IPS-18a (cell line): ENCODE measurements around the gene PWWP2B.
"Not testable (repeated sequence)": the region's sequence is repeated elsewhere in the genome, so short reads cannot be mapped to it uniquely, and the experiment has no call there.

Source experiments
- H3K27ac ChIP-seq: one replicate; pipeline ENCODE4 v1.5.1; 2013; ENCODE audit warnings: low read length
- H3K27me3 ChIP-seq: one replicate; pipeline ENCODE4 v1.6.1; 2013; ENCODE audit warnings: mild to moderate bottlenecking, low read length; ENCODE audit not compliant: control insufficient read depth, insufficient read depth
- H3K36me3 ChIP-seq: one replicate; pipeline ENCODE4 v1.6.1; 2013; ENCODE audit warnings: low read depth, low read length; ENCODE audit not compliant: control insufficient read depth
- H3K4me1 ChIP-seq: one replicate; pipeline ENCODE4 v1.6.1; 2013; ENCODE audit warnings: low read depth, low read length; ENCODE audit not compliant: control insufficient read depth
- H3K4me3 ChIP-seq: one replicate; pipeline ENCODE4 v1.5.1; 2013; ENCODE audit warnings: low read length
- H3K9ac ChIP-seq: one replicate; pipeline ENCODE4 v1.6.1; 2013; ENCODE audit warnings: mild to moderate bottlenecking, low read length, moderate library complexity
- H3K9me3 ChIP-seq: one replicate; pipeline ENCODE4 v1.6.1; 2013; ENCODE audit warnings: low read depth, low read length; ENCODE audit not compliant: control insufficient read depth

Gene PWWP2B

DNA sequence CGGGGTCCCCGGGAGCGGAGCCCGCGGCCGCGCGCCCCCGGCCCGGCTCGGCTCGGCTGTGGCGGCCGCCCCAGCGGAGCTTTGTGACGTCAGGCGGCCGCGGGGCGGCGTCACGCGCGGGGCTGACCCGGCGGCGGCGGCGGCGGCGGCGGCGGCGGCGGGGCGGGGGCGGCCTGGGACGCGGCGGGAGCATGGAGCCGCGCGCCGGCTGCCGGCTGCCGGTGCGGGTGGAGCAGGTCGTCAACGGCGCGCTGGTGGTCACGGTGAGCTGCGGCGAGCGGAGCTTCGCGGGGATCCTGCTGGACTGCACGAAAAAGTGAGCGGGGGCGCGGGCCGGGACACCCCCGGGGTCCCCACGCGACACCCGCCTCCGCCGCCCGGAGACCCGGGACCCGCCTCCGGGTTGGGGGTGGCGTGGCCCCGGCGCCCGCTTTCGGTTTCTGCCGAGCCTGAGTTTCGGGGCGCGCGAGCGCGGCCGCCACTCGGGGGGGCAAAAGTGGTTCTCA lies at the start of gene PWWP2B:
Gene PWWP2B, plus strand, starts transcription at position 165 of the 506 bp plus-strand sequence. Its CDS starts 27 bp downstream, at position 192.
- Histone ChIP-seq H3K4me3 (peak within 1 kb of the TSS; percentile 38), H3K4me1 (peaks cover 4% of the 10 kb centered on the region), H3K27me3 (peaks cover 19% of the 10 kb centered on the region), H3K9me3 (no peaks in the 10 kb centered on the region), H3K36me3 (no peaks in the 10 kb centered on the region), H3K27ac (no peak within 1 kb of the TSS), H3K9ac (no peak within 1 kb of the TSS)

GRCh38 chr10:132347211-132347930 lies 49.6 kb upstream of the PWWP2B start:
- Histone ChIP-seq H3K9ac (no peak overlapping the region), H3K27ac (no peak overlapping the region), H3K27me3 (no peaks in the 10 kb centered on the region)

DNA sequence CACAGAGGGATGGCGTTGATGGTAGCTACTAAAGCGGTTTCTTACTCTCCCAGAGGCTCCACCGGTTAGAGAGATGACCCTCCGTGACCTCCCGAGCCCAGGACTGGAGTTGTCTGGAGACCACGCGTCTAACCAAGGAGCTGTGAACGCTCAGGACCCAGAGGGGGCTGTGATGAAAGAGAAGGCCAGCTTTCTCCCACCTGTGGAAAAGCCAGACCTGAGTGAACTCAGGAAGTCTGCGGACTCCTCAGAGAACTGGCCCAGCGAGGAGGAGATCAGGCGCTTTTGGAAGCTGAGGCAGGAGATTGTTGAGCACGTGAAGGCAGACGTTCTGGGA lies 49.1 kb upstream of the PWWP2B start:
- H3K36me3 ChIP-seq: no peaks in the 10 kb centered on the region
- no peak overlapping the region for H3K4me3 ChIP-seq
- no peak overlapping the region for H3K27ac ChIP-seq
- H3K9me3 ChIP-seq: no peaks in the 10 kb centered on the region
- H3K4me1 ChIP-seq: no peaks in the 10 kb centered on the region
- no peak overlapping the region for H3K9ac ChIP-seq
- H3K27me3 ChIP-seq: no peaks in the 10 kb centered on the region

More at GRCh38 chr10:132347211-132347930, 49.6 kb upstream of the PWWP2B start:
- Histone ChIP-seq H3K36me3 (no peaks in the 10 kb centered on the region), H3K4me3 (no peak overlapping the region), H3K9me3 (no peaks in the 10 kb centered on the region), H3K4me1 (no peaks in the 10 kb centered on the region)

- no peak overlapping the region for H3K4me3 ChIP-seq
- H3K27me3 ChIP-seq: no peaks in the 10 kb centered on the region
- no peak overlapping the region for H3K9ac ChIP-seq
- H3K4me1 ChIP-seq: no peaks in the 10 kb centered on the region
- H3K9me3 ChIP-seq: no peaks in the 10 kb centered on the region
- H3K36me3 ChIP-seq: no peaks in the 10 kb centered on the region
- H3K27ac ChIP-seq: no peak overlapping the region
Measured at GRCh38 chr10:132349766-132350165, 47.2 kb upstream of the PWWP2B start.

- Histone ChIP-seq H3K4me3 (no peak overlapping the region), H3K4me1 (no peaks in the 10 kb centered on the region), H3K9ac (no peak overlapping the region), H3K9me3 (no peaks in the 10 kb centered on the region), H3K27ac (no peak overlapping the region), H3K27me3 (no peaks in the 10 kb centered on the region), H3K36me3 (no peaks in the 10 kb centered on the region)
Measured at GRCh38 chr10:132350391-132350790, 46.6 kb upstream of the PWWP2B start.

DNA sequence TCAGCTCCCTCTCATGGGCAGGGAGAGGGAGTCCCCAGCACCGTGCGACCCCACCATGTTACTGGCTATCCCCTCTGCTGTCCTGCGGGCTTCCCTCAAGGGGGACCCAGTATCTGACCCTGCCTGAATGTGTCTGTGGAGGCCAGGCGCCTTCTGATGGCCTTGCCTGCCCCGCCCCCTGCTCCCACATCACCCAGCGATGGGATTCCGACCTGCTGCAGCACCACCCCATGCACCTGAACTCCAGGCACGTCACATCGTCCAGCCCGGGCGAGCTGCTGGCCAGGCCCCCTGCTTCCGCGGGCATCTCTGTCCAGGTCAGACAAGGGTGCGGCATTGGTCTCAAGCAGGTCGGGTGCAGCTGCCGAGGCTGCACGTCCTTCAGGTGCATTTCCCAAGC lies 46.1 kb upstream of the PWWP2B start:
- H3K36me3 ChIP-seq: no peaks in the 10 kb centered on the region
- no peaks in the 10 kb centered on the region for H3K9me3 ChIP-seq
- no peak overlapping the region for H3K9ac ChIP-seq
- no peak overlapping the region for H3K4me3 ChIP-seq
- H3K4me1 ChIP-seq: no peaks in the 10 kb centered on the region
- no peaks in the 10 kb centered on the region for H3K27me3 ChIP-seq
- no peak overlapping the region for H3K27ac ChIP-seq

DNA sequence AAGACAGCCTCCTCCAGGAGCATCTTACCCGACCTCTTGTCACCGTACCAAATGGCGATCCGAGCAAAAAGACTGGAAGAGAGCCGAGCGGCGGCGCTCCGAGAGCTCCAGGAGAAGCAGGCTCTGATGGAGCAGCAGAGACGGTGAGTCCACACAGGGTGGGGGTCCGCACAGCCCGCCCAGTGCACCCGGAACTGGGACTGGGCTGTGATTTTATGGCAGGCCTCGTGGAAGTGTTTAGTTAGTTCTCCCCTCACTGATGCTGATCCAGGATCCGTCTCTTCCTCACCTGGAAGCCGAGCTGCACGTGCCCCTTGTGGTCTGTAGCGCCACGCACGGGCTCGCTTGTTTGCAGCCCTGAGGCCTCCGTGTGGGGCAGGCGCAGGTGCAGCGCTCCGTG lies 45.4 kb upstream of the PWWP2B start:
- Histone ChIP-seq H3K27ac (no peak overlapping the region), H3K9me3 (no peaks in the 10 kb centered on the region), H3K27me3 (no peaks in the 10 kb centered on the region), H3K4me1 (no peaks in the 10 kb centered on the region), H3K9ac (no peak overlapping the region), H3K36me3 (no peaks in the 10 kb centered on the region), H3K4me3 (no peak overlapping the region)

DNA sequence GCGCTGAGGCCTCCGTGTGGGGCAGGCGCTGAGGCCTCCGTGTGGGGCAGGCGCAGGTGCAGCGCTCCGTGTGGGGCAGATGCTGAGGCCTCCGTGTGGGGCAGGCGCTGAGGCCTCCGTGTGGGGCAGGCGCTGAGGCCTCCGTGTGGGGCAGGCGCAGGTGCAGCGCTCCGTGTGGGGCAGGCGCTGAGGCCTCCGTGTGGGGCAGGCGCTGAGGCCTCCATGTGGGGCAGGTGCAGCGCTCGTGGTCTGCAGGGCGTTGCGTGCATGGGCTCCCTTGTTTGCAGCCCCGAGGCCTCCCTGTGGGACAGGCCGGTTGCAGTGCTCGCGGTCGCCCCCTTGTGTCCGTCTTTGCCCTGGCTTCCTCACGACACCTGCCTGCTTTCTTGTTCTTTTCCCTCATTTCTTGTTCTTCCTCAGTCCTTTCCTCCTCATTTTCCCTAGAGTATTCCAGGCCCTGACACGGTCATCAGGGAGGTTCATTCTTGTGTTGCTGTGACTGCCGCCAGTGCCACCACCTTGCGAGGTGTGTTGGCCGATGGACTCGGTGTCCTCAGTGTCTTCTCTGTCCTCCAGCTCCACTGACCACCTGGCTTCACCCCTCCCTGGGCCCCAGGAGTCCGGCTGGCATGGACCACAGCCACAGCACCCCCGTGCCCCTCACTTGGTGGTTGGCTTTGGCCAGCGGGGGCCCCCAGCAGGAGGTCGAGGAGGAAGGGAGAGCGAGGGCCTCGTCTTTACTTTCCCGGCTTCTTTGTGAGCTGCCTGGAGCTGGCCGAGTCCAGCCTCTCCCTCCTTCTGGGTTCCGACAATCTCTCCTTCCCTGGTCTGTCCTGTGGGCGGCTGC lies 44.3 kb upstream of the PWWP2B start:
- not testable (repeated sequence) for H3K9ac ChIP-seq, H3K4me1 ChIP-seq, H3K27me3 ChIP-seq, H3K27ac ChIP-seq, H3K9me3 ChIP-seq, H3K36me3 ChIP-seq, H3K4me3 ChIP-seq

DNA sequence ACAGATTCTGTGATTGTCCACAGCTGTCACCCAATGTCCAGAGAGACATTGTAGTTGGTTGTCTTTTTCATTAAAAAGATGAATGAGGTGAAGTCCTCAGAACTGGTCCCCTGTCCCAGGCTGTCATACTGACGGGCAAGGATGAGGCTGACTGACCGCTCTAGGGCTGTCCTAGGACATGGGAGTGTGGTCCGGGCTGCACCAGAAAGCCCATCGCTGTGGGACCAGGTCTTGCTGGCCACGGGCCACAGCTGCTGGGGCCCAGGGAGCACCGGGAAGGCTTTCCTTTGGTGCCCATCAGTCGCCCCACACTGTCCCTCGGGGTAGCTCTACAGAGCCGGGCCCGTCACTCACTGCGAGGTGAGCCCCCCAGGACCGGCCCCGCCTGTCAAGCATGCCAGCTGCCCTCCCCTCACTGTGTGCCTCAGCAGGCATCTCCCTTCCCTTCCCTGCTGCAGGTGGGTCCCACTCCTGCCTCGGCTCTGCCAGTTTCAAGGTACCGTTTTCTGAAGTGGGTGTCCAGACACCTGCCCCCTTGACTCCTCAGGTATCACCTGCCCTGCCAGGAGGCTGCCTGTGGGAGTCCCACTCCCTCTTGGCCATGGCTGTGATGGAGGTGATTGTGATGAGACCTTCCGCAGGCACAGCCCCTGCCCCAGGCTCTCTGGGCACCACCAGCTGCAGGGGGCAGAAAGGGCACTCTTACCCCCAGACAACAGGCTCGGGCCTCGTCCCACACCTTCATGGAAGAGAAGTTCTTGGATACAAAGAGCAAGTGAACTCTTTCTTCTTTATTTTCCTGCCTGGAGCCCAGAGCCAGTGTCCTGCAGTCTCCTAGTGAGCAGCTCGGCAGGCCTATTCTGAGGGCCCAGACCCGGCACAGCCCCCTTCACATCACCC lies 43.3 kb upstream of the PWWP2B start:
- H3K9me3 ChIP-seq: no peaks in the 10 kb centered on the region
- H3K4me1 ChIP-seq: no peaks in the 10 kb centered on the region
- no peak overlapping the region for H3K27ac ChIP-seq
- no peak overlapping the region for H3K4me3 ChIP-seq
- no peaks in the 10 kb centered on the region for H3K36me3 ChIP-seq
- no peak overlapping the region for H3K9ac ChIP-seq
- H3K27me3 ChIP-seq: no peaks in the 10 kb centered on the region

- Histone ChIP-seq H3K9ac (no peak overlapping the region), H3K36me3 (no peaks in the 10 kb centered on the region), H3K27me3 (no peaks in the 10 kb centered on the region), H3K4me1 (no peaks in the 10 kb centered on the region), H3K9me3 (no peaks in the 10 kb centered on the region), H3K27ac (no peak overlapping the region), H3K4me3 (no peak overlapping the region)
Measured at GRCh38 chr10:132354356-132355094, 42.5 kb upstream of the PWWP2B start.

DNA sequence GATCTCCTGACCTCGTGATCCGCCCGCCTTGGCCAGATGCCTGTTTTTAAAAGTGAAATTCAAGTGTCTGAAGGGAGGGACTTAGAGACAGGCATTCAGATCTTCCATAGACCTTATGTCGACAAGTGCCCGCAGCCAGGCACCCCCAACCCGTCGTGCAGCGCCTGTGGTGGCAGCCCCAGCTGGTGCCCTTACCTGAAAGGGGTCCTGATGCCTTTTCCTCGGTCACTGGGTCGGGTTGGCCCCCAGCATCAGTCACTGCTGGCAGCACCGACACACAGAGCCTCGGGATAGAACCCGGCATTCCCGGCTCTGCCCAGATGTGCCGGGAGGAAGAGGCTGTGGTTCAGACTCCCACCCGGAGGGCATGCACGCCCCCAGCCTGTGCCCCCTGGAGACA lies 41.7 kb upstream of the PWWP2B start:
- H3K27ac ChIP-seq: no peak overlapping the region
- no peaks in the 10 kb centered on the region for H3K9me3 ChIP-seq
- no peaks in the 10 kb centered on the region for H3K36me3 ChIP-seq
- no peak overlapping the region for H3K9ac ChIP-seq
- H3K4me1 ChIP-seq: no peaks in the 10 kb centered on the region
- no peak overlapping the region for H3K4me3 ChIP-seq
- no peaks in the 10 kb centered on the region for H3K27me3 ChIP-seq
